Measurements from ENCODE around the gene WIPF2. TPM values are rescaled to one million over a fixed set of nuclear protein-coding genes. Genes with fewer than 3 reads are reported as not detected.

Gene WIPF2
- total and polyA plus RNA-seq, 2 of the 8 experiments (the other 6 are each of a cell fraction or from before 2014, with no cell fraction given) = 6.9 to 25.3 TPM

DNA sequence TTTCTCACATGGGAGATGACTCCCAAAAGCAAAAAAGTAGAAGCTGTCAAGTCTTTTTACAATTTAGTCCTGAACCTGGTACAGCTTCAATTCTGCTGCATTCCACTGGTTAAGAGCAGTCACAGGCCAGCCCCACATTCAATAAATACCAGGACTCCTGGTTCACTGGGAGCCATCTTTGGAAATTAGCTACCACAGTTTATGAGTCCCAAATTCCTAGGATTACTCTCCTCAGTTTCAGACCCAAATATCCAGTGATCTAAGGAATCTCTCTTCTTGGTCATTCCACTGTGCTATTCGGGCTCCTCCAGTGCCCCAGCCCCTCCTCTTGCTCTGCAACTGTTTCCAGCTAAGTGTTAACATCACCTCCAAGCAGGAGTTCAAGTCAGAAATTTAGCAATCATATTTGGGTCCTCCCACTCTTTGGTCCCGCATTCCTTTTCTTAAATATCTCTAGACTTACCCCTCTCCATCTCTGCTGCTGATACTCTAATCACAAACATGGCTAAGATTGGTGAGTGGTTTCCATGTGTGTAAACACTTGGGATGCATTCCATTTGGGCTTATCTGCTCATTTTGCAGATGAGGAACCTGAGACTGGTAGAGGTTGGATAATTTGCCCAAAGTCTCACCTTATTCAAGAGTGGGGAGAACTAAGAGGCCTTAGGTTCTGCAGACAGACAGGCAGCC is 9.6 kb upstream of the WIPF2 start:
- H4K5ac ChIP-seq (ENCODE audit: insufficient read length, low read depth, low read length) = no peak overlapping the region
- H3K9ac ChIP-seq (replicated peaks in 1 of 4; ENCODE audit: extremely low read depth in 1 of 4, low read depth in 3 of 4, low read length in 3 of 4) = no peak overlapping the region
- no peaks in the 10 kb centered on the region for H3K9me3 ChIP-seq (ENCODE audit: insufficient read depth in 2 of 2, low read depth in 1 of 2, low read length in 1 of 2)
- H3K4me1 ChIP-seq (replicated peaks in 1 of 4; ENCODE audit: control insufficient read depth in 3 of 4, insufficient read depth in 4 of 4, low read length in 3 of 4) = no peaks in the 10 kb centered on the region
- H3K4me2 ChIP-seq (ENCODE audit: insufficient read depth in 1 of 2, low read depth in 2 of 2, low read length in 2 of 2) = no peak overlapping the region
- ChIA-PET POLR2A (ENCODE audit: partially characterized antibody) (interaction anchor here (0.9 to 2.3 kb wide), 4 partner anchors 10 to 91 kb away, joined by 4 to 10 read pairs (median 5); partner anchors contain the start of gene WIPF2), CTCF (ENCODE audit: partially characterized antibody) (interaction anchor here (0.8 to 5.0 kb wide), 6 partner anchors 9 to 61 kb away, joined by 3 to 30 read pairs (median 4); partner anchors contain the start of gene WIPF2)
- no peak overlapping the region for H2BK15ac ChIP-seq (ENCODE audit: low read length)
- no peaks in the 10 kb centered on the region for H3K27me3 ChIP-seq (replicated peaks in 1 of 4; ENCODE audit: control insufficient read depth in 3 of 4, extremely low read depth in 1 of 4, insufficient read depth in 3 of 4, low read length in 3 of 4)
- no peak overlapping the region for H2AK5ac ChIP-seq (ENCODE audit: low read depth, low read length)
- H4K91ac ChIP-seq (replicated peaks; ENCODE audit: insufficient read length, low read length) = no peak overlapping the region
- no peak overlapping the region for H3K14ac ChIP-seq (ENCODE audit: insufficient read length)
- no peak overlapping the region for H2BK5ac ChIP-seq (ENCODE audit: low read depth, low read length)
- H4K8ac ChIP-seq (ENCODE audit: extremely low read depth, insufficient read depth, low read length) = no peak overlapping the region
- H2AFZ ChIP-seq (ENCODE audit: low read length) = peak overlapping the region; percentile 79; the same call in 1 of the 2 replicates
- H2BK20ac ChIP-seq (ENCODE audit: low read length) = no peak overlapping the region
- no peak overlapping the region for H3K27ac ChIP-seq (ENCODE audit: low read depth, low read length)
- no peaks in the 10 kb centered on the region for H3K79me1 ChIP-seq (ENCODE audit: low read depth, low read length)
- H3K18ac ChIP-seq (ENCODE audit: extremely low read depth, low read length) = no peak overlapping the region
- H3K36me3 ChIP-seq (ENCODE audit: control insufficient read depth in 2 of 4, insufficient read depth in 4 of 4, low read length in 3 of 4) = no peaks in the 10 kb centered on the region
- no peak overlapping the region for H3K56ac ChIP-seq (replicated peaks; ENCODE audit: insufficient read length, low read depth, low read length)
- H3K4me3 ChIP-seq (ENCODE audit: extremely low read depth in 1 of 4, insufficient read depth in 2 of 4, low read depth in 3 of 4, low read length in 4 of 4) = no peak overlapping the region
- 76% methylated on average over 2 of the region's 2 CpGs; no CpG with 5 or more reads in 1 of the 2 experiments for WGBS, 2 experiments (ENCODE audit: extremely low coverage in 1 of 2, insufficient coverage in 1 of 2, insufficient read length in 1 of 2, insufficient replicate concordance in 2 of 2, low coverage in 1 of 2, low lambda C conversion rate in 2 of 2, missing lambda C conversion rate in 1 of 2)
- no peaks in the 10 kb centered on the region for H3K79me2 ChIP-seq (ENCODE audit: control insufficient read depth in 1 of 2, insufficient read depth in 2 of 2, low read length in 2 of 2)
- H4K20me1 ChIP-seq (replicated peaks in 1 of 2; ENCODE audit: control insufficient read depth in 1 of 2, insufficient read depth in 2 of 2, low read length in 2 of 2) = no peaks in the 10 kb centered on the region
- no peak overlapping the region for H3K4ac ChIP-seq (replicated peaks; ENCODE audit: insufficient read length, low read depth, low read length)
- DNase-seq (ENCODE audit: low read depth in 1 of 2, low spot score in 2 of 2) (no peak), FAIRE-seq (no peak)
- H2BK120ac ChIP-seq (replicated peaks; ENCODE audit: low read depth, low read length) = no peak overlapping the region
- no peaks in the 10 kb centered on the region for H3K23me2 ChIP-seq (ENCODE audit: low read depth, low read length)
- no peak overlapping the region for H3K23ac ChIP-seq (ENCODE audit: insufficient read length)
- no peak overlapping the region for H2BK12ac ChIP-seq (ENCODE audit: low read depth, low read length)
- no peak for TF ChIP-seq BACH1 (IDR thresholded peaks at IDR 0.05; ENCODE audit: low read length)
- TF ChIP-seq CBX5 (IDR thresholded peaks at IDR 0.05; ENCODE audit: low read depth, low read length) = no peak
- TF ChIP-seq, protein P1, sequence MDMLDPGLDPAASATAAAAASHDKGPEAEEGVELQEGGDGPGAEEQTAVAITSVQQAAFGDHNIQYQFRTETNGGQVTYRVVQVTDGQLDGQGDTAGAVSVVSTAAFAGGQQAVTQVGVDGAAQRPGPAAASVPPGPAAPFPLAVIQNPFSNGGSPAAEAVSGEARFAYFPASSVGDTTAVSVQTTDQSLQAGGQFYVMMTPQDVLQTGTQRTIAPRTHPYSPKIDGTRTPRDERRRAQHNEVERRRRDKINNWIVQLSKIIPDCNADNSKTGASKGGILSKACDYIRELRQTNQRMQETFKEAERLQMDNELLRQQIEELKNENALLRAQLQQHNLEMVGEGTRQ (IDR thresholded peaks at IDR 0.05; ENCODE audit: low read length) = no peak
- no peak for TF ChIP-seq TAF7 (optimal IDR thresholded peaks at IDR 0.05; ENCODE audit: borderline replicate concordance, low read depth, low read length)
- TF ChIP-seq, protein P2, sequence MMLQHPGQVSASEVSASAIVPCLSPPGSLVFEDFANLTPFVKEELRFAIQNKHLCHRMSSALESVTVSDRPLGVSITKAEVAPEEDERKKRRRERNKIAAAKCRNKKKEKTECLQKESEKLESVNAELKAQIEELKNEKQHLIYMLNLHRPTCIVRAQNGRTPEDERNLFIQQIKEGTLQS (IDR thresholded peaks at IDR 0.05; ENCODE audit: insufficient read depth, low read depth, low read length) = no peak
- TF ChIP-seq RNF2 (IDR thresholded peaks at IDR 0.05; ENCODE audit: borderline replicate concordance, low read depth, low read length, missing control alignments, poor library complexity, severe bottlenecking) = no peak
- no peak for TF ChIP-seq SRF (IDR thresholded peaks at IDR 0.05; ENCODE audit: low read depth, low read length)
- no peak for TF ChIP-seq ASH2L (IDR thresholded peaks at IDR 0.05; ENCODE audit: low read length)
- TF ChIP-seq RFX5 (IDR thresholded peaks at IDR 0.05; ENCODE audit: borderline replicate concordance, low read depth, low read length) = no peak
- no peak for TF ChIP-seq HDAC2 (IDR thresholded peaks at IDR 0.05; ENCODE audit: borderline replicate concordance in 1 of 2, low read depth in 2 of 2, low read length in 2 of 2)
